ENCODE results near the gene BMP6. TPM values are rescaled to one million over a fixed set of nuclear protein-coding genes. Genes with fewer than 3 reads are reported as not detected.
A peak's percentile ranks its signal among the peaks of the same experiment; 100 is the strongest.
"Not testable (repeated sequence)": the region's sequence is repeated elsewhere in the genome, so short reads cannot be mapped to it uniquely, and the experiment has no call there.

BMP6 gene
- total RNA-seq, 4 donors from 2014 or later: 0.57 to 2.9 (median 1.1) TPM

DNA sequence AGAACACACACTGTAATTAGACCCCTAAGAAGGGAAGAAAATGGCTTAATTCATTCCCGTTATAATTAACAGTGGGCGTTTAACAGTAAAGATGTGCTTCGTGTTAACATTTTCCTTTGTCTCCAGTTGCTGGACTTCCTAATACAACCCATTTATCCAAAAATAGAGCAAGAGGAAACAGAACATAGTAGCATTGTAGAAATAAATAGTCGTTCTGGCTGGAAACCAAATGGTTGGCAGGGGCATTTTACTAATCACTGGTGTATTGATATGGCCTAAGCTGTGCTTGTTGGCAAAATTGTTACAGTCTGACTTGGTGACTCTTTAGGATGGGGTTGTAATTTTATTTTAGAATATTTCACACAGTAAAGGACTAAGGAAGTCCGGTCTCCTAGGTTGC, 89.8 kb downstream of the BMP6 start:
- no peak for DNase-seq
- WGBS, 2 donors: 59 to 61% methylated on average over 5 of the region's 5 CpGs
- no peak overlapping the region for H3K4me3 ChIP-seq
- H3K27ac ChIP-seq: no peak overlapping the region
- H3K9me3 ChIP-seq: no peaks in the 10 kb centered on the region
- TF ChIP-seq, protein P1, sequence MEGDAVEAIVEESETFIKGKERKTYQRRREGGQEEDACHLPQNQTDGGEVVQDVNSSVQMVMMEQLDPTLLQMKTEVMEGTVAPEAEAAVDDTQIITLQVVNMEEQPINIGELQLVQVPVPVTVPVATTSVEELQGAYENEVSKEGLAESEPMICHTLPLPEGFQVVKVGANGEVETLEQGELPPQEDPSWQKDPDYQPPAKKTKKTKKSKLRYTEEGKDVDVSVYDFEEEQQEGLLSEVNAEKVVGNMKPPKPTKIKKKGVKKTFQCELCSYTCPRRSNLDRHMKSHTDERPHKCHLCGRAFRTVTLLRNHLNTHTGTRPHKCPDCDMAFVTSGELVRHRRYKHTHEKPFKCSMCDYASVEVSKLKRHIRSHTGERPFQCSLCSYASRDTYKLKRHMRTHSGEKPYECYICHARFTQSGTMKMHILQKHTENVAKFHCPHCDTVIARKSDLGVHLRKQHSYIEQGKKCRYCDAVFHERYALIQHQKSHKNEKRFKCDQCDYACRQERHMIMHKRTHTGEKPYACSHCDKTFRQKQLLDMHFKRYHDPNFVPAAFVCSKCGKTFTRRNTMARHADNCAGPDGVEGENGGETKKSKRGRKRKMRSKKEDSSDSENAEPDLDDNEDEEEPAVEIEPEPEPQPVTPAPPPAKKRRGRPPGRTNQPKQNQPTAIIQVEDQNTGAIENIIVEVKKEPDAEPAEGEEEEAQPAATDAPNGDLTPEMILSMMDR (IDR thresholded peaks at IDR 0.05): no peak
- no peak for TF ChIP-seq POLR2A (IDR thresholded peaks at IDR 0.05)
- intact Hi-C loops (cut with DNase I): no loop called here
- no peaks in the 10 kb centered on the region for H3K36me3 ChIP-seq
- H3K27me3 ChIP-seq: no peaks in the 10 kb centered on the region
- H3K4me1 ChIP-seq: no peaks in the 10 kb centered on the region

DNA sequence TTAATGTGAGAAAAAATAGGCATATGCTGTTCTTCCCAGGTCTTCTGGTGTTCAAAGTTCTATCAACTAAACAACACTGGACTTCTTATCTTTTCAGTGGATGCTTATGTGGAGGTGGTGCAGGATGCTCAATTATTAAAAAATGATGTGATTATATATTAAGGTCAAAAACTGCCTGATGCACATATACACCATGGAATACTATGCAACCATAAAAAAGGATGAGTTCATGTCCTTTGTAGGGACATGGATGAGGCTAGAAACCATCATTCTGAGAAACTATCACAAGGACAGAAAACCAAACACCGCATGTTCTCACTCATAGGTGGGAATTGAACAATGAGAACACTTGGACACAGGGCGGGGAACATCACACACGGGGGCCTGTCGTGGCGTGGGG, 91.3 kb downstream of the BMP6 start:
- WGBS, 2 donors: 84 to 100% methylated on average over 2 to 5 of the region's 5 CpGs
- H3K27me3 ChIP-seq; DNase-seq; intact Hi-C loops (cut with DNase I); H3K36me3 ChIP-seq; H3K27ac ChIP-seq; H3K4me1 ChIP-seq; H3K4me3 ChIP-seq; H3K9me3 ChIP-seq: not testable (repeated sequence)

DNA sequence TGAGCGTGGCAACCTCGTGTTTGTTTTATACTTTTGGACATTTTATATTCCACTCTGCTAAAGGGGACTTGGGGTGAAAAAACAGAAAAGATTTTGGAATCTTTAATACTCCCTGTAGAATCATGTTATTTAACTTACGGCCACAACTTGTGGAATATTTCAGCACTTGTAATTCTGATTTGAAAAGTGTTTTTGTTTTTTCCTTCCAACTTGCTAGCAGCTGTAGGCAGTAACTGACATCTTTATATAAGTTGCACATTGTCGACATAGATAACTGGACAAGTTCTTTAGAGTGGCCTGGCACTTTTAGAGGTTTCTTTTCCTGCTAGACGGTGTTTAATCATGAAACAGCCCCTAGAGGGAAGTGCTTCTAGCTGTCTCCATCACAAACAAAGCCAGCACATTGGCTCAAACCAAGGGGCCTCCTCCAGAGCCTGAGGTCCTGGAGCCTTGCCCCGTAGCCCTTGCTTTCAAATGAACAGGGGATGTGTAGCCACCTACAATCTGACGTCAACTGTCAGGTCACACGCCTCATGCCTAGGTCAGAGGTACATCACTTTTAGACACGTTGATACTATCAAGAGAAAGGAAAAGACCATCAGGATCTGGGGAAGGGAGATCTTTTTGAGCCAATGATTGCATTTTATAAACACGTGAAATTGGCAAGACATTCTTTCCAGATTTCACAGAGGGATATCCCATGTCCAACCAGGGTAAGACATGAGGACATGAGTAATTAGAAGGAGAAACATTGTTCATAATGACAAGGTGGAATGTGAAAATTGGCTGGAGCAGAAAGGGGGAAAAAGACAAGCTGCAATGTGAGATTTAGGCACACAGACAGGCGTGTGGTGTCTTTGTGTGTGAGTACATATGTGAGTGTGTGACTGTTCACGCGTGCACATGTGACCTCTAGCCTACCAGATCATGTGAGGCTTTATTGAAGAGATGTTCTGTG, 92.6 kb downstream of the BMP6 start:
- H3K27ac ChIP-seq: peak overlapping the region in 2 of 4 donors; percentile 34 to 57
- H3K4me3 ChIP-seq: no peak overlapping the region
- 60 to 64% methylated on average over 12 to 13 of the region's 13 CpGs for WGBS, 2 donors
- no peaks in the 10 kb centered on the region for H3K36me3 ChIP-seq
- TF ChIP-seq, protein P1 (IDR thresholded peaks at IDR 0.05): no peak
- no peak for TF ChIP-seq POLR2A (IDR thresholded peaks at IDR 0.05)
- H3K9me3 ChIP-seq: no peaks in the 10 kb centered on the region
- no peaks in the 10 kb centered on the region for H3K27me3 ChIP-seq
- no peaks in the 10 kb centered on the region for H3K4me1 ChIP-seq
- intact Hi-C loops (cut with DNase I): no loop called here
- no peak for DNase-seq

DNA sequence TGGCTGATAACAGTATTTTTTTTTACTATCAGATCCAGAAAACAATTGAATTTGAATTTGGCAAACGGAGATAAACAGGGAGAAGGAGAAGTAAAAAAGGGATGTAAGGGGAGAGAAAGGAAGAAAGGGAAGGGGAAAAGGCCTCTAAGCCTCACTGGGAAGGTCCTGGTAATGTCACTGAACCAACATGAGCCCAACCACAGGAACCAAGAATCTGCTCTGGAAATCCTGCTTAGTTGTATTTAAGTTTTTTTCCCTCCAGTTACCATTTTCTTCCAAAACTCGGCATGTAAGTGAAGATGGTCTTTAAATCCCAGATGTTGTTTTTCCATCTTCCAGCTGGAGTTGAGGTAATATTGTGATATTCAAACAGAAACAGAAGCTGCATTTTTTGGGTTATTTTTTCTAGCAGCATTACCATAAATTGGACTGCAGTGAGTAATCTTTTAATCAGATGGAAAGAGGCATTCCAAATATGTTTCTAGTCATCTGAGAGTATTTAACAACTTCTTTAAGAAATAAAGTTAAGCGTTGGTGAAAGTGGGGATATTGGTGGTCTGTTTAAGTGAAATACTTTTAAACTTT, 93.6 kb downstream of the BMP6 start:
- no peaks in the 10 kb centered on the region for H3K27me3 ChIP-seq
- H3K9me3 ChIP-seq: no peaks in the 10 kb centered on the region
- no peak for DNase-seq
- no peak overlapping the region for H3K4me3 ChIP-seq
- 67 to 73% methylated on average over 3 of the region's 3 CpGs for WGBS, 2 donors
- no peaks in the 10 kb centered on the region for H3K36me3 ChIP-seq
- intact Hi-C loops (cut with DNase I): no loop called here
- peak overlapping the region in 2 of 4 donors; percentile 3 to 57 for H3K27ac ChIP-seq
- no peaks in the 10 kb centered on the region for H3K4me1 ChIP-seq
- TF ChIP-seq, protein P1 (IDR thresholded peaks at IDR 0.05): no peak
- no peak for TF ChIP-seq POLR2A (IDR thresholded peaks at IDR 0.05)

DNA sequence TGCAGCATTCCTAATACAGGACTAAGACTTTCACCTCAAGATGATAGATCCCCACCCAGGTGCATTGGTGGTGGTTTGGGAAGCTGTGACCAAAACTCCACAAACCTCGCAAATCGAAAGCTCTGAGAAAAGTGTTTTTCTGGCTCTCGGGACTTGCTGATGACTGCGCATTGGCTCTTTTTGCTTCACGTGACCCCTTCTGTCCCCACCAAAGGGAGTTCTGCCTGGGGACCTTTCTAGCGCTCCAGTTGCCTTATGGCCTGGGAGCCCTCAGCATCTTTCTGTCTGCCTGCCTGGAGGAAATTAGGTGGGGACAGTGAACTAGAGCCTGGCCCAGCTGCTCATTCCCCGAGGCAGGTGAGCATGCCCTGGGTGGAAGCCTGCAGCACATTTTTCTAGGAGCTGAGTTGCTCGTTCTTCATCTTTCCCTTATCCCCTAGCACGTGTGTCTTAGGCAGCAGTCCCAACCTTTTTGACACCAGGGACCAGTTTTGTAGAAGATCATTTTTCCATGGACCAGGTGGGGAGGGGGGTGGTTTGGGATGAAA, 94.5 kb downstream of the BMP6 start:
- H3K27ac ChIP-seq: no peak overlapping the region
- H3K9me3 ChIP-seq: no peaks in the 10 kb centered on the region
- DNase-seq: no peak
- TF ChIP-seq, protein P1 (IDR thresholded peaks at IDR 0.05): no peak
- TF ChIP-seq POLR2A (IDR thresholded peaks at IDR 0.05): no peak
- H3K36me3 ChIP-seq: no peaks in the 10 kb centered on the region
- H3K4me3 ChIP-seq: no peak overlapping the region
- WGBS, 2 donors: 72 to 83% methylated on average over 9 of the region's 9 CpGs
- H3K4me1 ChIP-seq: no peaks in the 10 kb centered on the region
- no peaks in the 10 kb centered on the region for H3K27me3 ChIP-seq
- intact Hi-C loops (cut with DNase I): no loop called here

Data from esophagus squamous epithelium (tissue), 5 donors.